SIG-M5 (cell line): ENCODE data around the gene TINCR.

ENCODE experiments used
- DNase-seq: peaks from one replicate; lab custom pipeline; 2025; lab: John Stamatoyannopoulos, UW

TINCR gene

GRCh38 chr19:5512715-5513114, 55.0 kb downstream of the TINCR start:
- no peak for DNase-seq
